HG02840 (cell line): ENCODE data around the gene PPP4R4.
"Not testable (repeated sequence)": the region's sequence is repeated elsewhere in the genome, so short reads cannot be mapped to it uniquely, and the experiment has no call there.

ENCODE experiments used
- ATAC-seq: cut with Tn5 transposase; IDR thresholded peaks from one replicate; pipeline ENCODE4 v1.9.1; 2021; ENCODE audit warnings: mild to moderate bottlenecking, moderate library complexity, moderate number of reproducible peaks; ENCODE audit not compliant: unreplicated experiment, low FRiP score

Gene PPP4R4

GRCh38 chr14:94144765-94145164 lies 29.4 kb upstream of the PPP4R4 start:
- no peak for ATAC-seq

- no peak for ATAC-seq
Measured at GRCh38 chr14:94145902-94146527, 28.1 kb upstream of the PPP4R4 start.

DNA sequence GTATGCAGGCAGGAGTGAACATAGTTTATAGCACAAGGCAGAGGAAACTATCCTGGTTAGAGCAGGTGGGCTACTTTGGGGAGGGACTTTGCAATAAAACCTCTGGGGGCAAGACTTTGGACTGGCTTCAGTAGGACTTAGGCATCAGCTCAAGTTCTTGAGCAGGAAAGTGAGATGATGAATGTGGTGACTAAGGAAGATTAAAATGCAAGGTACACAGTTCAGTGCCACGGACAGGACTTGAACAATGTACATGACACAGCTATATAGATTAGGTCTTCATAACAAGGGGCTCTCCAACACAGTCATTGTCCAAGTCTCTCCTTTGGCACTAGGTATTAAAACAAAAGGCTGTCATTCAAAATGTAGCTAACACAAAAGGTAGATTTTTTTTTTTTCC lies 21.4 kb upstream of the PPP4R4 start:
- no peak for ATAC-seq

DNA sequence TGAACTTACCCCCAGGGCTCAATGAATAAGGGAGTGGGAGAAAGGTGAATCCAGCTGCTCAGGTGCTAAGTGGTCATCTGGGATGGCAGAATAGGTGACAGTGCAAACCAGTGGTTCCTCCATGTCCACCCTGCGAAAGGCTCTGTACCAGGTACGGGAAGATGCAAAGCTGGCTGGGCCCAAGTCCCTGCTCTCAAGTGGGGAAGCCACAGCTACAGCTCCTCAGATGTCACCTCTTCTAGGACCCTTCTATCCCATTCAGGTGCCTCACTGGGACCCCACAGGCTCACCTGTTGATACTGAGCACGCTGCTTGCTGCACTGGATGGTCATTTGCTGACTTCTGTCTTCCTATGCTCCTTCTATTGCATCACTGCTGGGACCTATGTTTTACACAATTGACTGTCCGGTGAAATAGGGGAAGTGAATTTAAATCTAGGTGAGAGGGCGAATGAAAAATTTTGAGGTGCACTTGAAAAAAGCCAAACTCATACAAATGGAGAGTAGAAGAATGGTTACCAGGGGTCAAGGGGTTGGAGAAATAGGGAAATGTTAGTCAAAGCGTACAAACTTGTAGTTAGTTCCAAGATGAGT lies 20.3 kb upstream of the PPP4R4 start:
- no peak for ATAC-seq

DNA sequence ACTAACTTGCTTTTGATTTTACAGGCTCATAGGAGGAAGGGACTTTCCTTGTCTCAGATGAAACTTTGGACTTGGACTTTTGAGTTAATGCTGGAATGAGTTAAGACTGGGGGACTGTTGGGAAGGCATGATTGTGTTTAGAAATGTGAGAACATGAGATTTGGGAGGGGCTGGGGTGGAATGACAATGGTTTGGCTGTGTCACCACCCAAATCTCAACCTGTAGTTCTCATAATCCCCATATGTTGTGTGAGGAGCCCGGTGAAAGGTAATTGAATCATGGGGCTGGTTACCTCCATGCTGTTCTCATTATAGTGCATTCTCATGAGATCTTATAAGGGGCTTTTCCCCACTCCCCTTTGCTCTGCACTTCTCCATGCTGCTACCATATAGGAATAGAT lies 18.0 kb upstream of the PPP4R4 start:
- ATAC-seq, result not testable (repeated sequence)

DNA sequence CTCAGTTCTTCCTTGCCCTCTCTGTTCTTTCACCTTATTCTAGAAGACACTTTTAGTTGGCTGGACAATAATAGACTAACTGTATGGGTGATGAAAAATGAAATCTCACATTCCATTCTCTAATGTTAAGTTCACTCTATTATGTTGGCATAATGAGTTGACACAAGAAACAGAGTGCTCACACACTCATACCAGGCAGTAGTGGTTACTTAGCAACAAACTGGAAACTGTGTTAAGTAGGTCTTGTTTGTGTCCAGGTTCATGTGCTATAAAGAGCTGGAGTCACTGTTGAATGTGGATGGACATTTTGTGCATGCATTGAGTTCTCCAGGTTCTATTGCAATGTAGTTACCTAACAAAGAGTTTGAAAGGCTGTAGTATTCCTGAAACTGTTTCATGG lies 16.9 kb upstream of the PPP4R4 start:
- no peak for ATAC-seq

- ATAC-seq, result no peak
Measured at GRCh38 chr14:94158239-94158883, 15.8 kb upstream of the PPP4R4 start.

- ATAC-seq, result no peak
Measured at GRCh38 chr14:94161058-94161457, 13.1 kb upstream of the PPP4R4 start.

DNA sequence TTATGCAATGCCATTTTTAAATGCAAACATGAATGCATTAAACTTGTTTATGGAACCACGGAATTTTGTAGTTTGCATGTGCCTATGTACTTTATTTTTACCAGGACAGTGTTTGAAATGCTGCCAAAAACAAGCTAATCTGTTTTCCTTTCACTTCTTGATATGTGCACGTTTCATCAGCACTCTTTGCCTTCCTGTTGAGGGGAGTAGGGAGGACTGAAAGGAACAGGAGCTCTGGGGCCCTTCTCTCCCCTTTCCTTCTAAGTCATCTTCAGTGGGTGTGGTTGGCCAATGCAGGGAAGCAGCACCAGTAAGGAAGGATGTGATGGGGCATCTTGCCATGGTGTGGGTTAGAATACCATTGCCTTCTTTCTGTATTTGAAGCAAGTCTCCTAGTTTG lies 12.1 kb upstream of the PPP4R4 start:
- ATAC-seq, result no peak

DNA sequence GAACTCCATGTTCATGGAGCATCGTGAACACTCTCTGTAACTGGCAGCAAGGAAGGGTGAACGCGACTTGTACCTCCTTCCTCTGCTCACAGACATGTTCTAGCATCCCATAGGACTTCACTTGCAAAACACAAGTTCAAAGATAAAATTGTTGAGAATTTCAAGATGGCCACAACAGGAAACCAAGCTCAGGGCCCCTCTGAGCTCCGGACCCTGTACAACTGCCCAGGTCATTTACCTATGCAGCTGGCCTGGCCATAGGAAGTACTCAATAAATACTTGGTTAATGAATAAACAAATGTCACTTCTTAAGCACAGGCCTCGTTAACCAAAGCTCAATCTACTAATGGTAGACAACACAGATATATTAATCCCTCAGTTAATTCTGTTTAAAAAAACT lies 11.7 kb upstream of the PPP4R4 start:
- ATAC-seq, result no peak

DNA sequence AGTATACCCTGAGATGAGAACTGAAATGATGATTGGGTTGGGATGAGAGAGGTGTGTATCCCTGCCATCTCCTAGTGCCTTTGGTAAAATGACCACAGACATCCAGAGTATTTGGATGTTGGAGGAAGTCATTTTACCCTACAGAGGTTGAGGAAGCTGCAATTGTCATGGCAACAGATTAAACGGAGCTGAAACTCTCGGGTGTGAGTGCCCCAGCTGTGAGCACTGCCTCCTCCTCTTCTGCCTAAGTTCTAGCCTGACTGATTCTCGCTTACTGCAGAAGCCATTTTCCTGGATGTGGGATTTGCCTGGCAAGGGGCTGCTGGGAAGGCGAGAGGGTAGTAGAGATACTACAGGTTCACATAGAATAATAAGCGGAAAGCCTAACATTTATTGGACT lies 10.3 kb upstream of the PPP4R4 start:
- ATAC-seq, result no peak

- no peak for ATAC-seq
Measured at GRCh38 chr14:94164685-94165431, 9.3 kb upstream of the PPP4R4 start.

- ATAC-seq, result no peak
Measured at GRCh38 chr14:94165744-94166143, 8.4 kb upstream of the PPP4R4 start.

- ATAC-seq, result no peak
Measured at GRCh38 chr14:94170136-94170535, 4.0 kb upstream of the PPP4R4 start.

DNA sequence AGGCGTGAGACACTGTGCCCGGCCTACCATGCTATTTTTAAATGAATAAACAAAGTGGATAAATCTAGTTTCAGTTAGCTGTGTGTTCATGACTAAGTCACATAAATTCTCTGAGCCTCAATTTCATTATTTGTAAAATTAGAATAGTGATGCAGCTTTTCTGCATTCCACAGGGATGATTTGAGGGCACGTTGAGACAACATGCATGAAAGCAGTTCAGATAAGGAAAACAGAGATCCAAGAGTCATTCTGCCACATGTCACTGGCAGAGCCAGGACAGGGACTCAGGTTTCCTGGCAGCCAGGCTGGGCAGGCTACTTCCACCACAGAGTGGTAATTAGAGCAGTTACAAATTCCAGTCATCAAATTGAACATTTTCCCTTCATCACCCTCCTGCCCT lies 2.9 kb upstream of the PPP4R4 start:
- ATAC-seq, result no peak

- ATAC-seq, result no peak
Measured at GRCh38 chr14:94172545-94172944, 1.6 kb upstream of the PPP4R4 start.

DNA sequence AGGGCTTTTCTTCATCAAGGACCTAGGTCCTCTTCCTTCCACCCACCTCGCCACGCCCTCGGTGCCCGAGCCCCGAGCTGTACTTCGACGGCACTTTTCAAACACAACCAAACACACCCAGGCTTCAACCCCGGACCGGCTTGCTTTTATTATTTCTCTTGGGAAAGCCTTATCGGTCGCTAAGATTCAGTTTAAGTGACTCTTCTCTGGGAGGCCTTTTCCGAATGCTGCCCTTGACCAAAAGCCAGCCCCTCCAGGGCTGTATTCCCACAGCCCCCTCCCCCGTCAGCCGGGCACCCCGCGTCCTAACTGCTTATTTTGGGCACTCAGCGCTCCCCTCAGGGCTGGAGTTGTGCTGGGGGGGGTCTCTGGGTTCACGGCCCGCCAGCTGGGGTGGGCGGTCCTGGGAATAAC lies 644 bp upstream of the PPP4R4 start:
- ATAC-seq, result no peak

GRCh38 chr14:94174604-94175010 lies 485 bp downstream of the PPP4R4 start:
- ATAC-seq, result no peak

DNA sequence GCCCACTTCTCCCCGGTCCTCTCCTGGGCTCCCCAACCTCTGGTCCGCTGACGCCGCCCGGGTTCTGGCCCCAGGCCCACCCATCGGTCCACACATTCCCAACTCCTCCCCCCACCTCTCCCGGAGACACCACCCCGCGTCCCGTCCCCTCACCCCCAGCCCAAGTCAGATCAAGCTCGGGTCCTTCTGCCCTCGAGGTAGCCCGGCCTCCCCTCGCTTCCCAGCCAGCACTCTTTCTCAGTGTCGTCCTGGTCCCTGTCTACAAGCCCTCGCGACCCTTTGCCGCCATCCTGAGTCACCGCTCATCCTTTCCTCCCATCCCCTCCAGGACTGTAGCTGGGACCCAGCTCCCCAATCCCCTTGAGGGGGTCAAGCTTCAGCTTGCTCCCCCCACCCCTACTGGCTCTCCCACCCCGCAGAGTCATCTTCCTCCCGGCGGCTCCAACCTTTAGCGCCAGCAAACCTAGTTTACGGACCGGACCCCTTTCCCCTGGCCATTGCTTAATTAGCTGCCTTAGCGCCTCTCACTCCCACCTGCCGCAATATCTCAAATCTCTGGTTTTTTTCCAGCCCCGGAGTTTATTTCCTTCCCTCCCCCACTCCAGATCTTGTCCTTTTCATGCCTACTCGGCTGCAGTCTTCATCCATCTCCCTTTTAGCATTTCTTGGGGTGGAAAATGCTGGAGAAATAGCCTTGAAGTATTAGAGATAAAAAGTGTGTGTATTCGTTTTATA lies 1.1 kb downstream of the PPP4R4 start:
- no peak for ATAC-seq

DNA sequence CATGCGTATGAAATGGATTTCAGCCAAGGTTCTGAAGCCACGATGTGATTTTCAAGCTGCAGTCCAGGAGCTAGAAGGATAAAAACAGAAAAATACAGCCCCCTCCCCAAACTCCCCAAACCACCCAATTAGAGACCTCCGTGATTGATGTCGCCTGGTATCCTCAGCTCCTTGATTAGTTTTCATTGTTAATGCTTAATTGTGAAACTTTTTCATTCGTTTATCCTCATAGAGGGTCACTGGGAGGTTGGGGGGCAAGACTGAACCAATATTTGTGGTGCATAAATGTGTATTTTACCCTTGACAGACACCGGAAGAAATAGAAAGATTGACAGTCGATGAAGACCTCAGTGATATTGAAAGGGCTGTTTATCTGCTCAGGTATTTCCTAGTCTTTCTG lies 1.6 kb downstream of the PPP4R4 start:
- no peak for ATAC-seq

DNA sequence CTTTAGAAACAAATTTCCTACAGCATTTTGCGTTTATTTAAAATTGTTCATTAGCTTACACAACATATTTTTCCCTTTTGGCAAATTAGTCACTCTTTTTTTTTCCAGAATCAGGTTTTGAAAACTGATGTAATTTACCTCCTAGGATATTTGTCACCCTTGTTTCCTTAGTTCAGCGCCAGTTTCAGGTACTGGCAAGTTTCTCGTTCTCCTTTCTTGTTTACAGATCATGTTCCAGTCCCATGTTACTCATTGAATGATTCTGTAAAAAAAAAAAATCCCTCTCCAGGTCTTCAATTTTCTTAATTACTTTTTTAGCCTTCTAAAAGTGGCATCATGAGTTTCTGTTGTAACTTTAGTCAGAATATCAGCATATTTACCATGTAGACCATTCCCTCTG lies 2.7 kb downstream of the PPP4R4 start:
- no peak for ATAC-seq
